Upper lobe of left lung (tissue), 6 donors: ENCODE data around the gene KRT40. TPM values are rescaled to one million over a fixed set of nuclear protein-coding genes. Genes with fewer than 3 reads are reported as not detected.
"Not testable (repeated sequence)": the region's sequence is repeated elsewhere in the genome, so short reads cannot be mapped to it uniquely, and the experiment has no call there.

Experiments used
- ATAC-seq, 2 donors: fragments of 200-7000 bp; cut with Tn5 transposase; one replicate each; pipeline ENCODE4 v1.9.1; 2022; ENCODE audit warnings: mild to moderate bottlenecking in 2 of 2, moderate library complexity in 2 of 2; ENCODE audit not compliant: low FRiP score in 2 of 2
- DNase-seq, 2 donors: peaks; one replicate each; pipeline ENCODE4 v3.0.0-alpha.2; 2019 to 2020
- H3K27ac ChIP-seq, 4 donors: fragments of 200-600 bp; sonication (generic); one replicate each; pipeline ENCODE4 v1.5.1; 2016 to 2019
- H3K27me3 ChIP-seq, 4 donors: fragments of 200-600 bp; sonication (generic); one replicate each; pipeline ENCODE4 v1.5.1; 2017 to 2019
- H3K36me3 ChIP-seq, 4 donors: fragments of 200-600 bp; sonication (generic); one replicate each; pipeline ENCODE4 v1.5.1; 2016 to 2019
- H3K4me1 ChIP-seq, 4 donors: fragments of 200-600 bp; sonication (generic); one replicate each; pipeline ENCODE4 v1.5.1; 2018 to 2019
- H3K4me3 ChIP-seq, 4 donors: fragments of 200-600 bp; sonication (generic); one replicate each; pipeline ENCODE4 v1.5.1; 2017 to 2019; ENCODE audit warnings: mild to moderate bottlenecking in 2 of 4, moderate library complexity in 1 of 4
- H3K9me3 ChIP-seq, 4 donors: fragments of 200-600 bp; sonication (generic); one replicate each; pipeline ENCODE4 v1.5.1; 2018 to 2019
- CTCF ChIP-seq, 6 experiments: fragments of 450-650 bp in 4 of 6; fragments of 200-600 bp in 2 of 6; sonication (generic) in 2 of 6; IDR thresholded peaks; one replicate each; pipeline ENCODE4 v1.5.1; 2016 to 2019; ENCODE audit warnings: antibody characterized with exemption in 6 of 6
- EP300 ChIP-seq, 4 donors: sonication (generic); formaldehyde crosslinking; IDR thresholded peaks; one replicate each; pipeline ENCODE4 v1.5.1; 2017; ENCODE audit warnings: antibody characterized with exemption in 4 of 4, control low read depth in 2 of 4
- POLR2A ChIP-seq, 4 donors: fragments of 450-650 bp; IDR thresholded peaks; one replicate each; pipeline ENCODE4 v1.5.1; 2016 to 2017; ENCODE audit warnings: antibody characterized with exemption in 4 of 4, mild to moderate bottlenecking in 2 of 4
- POLR2AphosphoS5 ChIP-seq, 2 donors: sonication (generic); formaldehyde crosslinking; IDR thresholded peaks; one replicate each; pipeline ENCODE4 v1.5.1; 2017; ENCODE audit warnings: antibody characterized with exemption in 2 of 2
- WGBS, 2 donors: methylation state at CpG; one replicate each; pipeline ENCODE4 v1.1.5; 2017 to 2018; 5-methylcytosine and 5-hydroxymethylcytosine counted together
- total RNA-seq, 6 donors: library from RNA; depleted of rRNA in 4 of 6; stranded (reverse); fragments of >200 nt in 4 of 6; gene quantifications; one replicate each; pipeline versions ENCODE4 v1.1.0 to v1.2.1, GENCODE V29; 2016 to 2021
- donor health status: DM: no; HTN: no; CAD: no; lungs with moderate emphysema.
- donor health status: DM: no; HTN: yes; CAD: no; lungs with severe emphysema.

Gene KRT40
- total RNA-seq, 6 donors from 2014 or later = 0.24 TPM; not detected in 5

- TF ChIP-seq POLR2AphosphoS5 (IDR thresholded peaks at IDR 0.05) (no peak), CTCF (IDR thresholded peaks at IDR 0.05) (no peak), EP300 (IDR thresholded peaks at IDR 0.05) (no peak), POLR2A (IDR thresholded peaks at IDR 0.05) (no peak)
- no peaks in the 10 kb centered on the region for H3K9me3 ChIP-seq
- no peaks in the 10 kb centered on the region for H3K4me1 ChIP-seq
- no peaks in the 10 kb centered on the region for H3K36me3 ChIP-seq
- 89 to 100% methylated on average over 2 to 3 of the region's 3 CpGs for WGBS, 2 donors
- no peaks in the 10 kb centered on the region for H3K27me3 ChIP-seq
- no peak overlapping the region for H3K27ac ChIP-seq
- ATAC-seq (no peak), DNase-seq (no peak)
- no peak overlapping the region for H3K4me3 ChIP-seq
Observed at GRCh38 chr17:41004397-41004796, 20.3 kb upstream of the KRT40 start.

- ATAC-seq (no peak), DNase-seq (no peak)
- Histone ChIP-seq H3K27me3 (no peaks in the 10 kb centered on the region), H3K4me3 (no peak overlapping the region), H3K9me3 (no peaks in the 10 kb centered on the region), H3K4me1 (no peaks in the 10 kb centered on the region), H3K36me3 (no peaks in the 10 kb centered on the region), H3K27ac (no peak overlapping the region)
- no peak for TF ChIP-seq POLR2AphosphoS5 (IDR thresholded peaks at IDR 0.05)
- TF ChIP-seq POLR2A (IDR thresholded peaks at IDR 0.05) = no peak
- TF ChIP-seq CTCF (IDR thresholded peaks at IDR 0.05) = no peak
- no peak for TF ChIP-seq EP300 (IDR thresholded peaks at IDR 0.05)
- WGBS, 2 donors = 64 to 70% methylated on average over 4 of the region's 4 CpGs
Observed at GRCh38 chr17:41003926-41004325, 19.8 kb upstream of the KRT40 start.

DNA sequence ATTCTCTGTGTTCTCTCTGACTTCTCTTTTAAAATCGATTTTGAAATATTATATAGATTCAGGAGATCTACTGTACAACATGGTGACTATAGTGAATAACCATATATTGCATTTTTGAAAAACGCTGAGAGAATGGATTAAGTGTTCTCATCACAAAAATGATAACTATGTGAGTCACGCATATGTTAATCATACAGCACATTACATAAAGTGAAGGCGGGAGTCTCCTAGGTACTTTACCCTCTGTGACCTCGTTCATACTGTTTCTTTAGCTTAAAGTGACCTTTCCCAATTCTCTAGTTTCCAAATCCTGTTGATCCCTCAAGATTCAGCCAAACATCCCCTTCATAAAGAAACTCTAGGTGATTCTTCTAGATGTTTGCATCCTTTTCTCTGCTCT lies 18.7 kb upstream of the KRT40 start:
- Histone ChIP-seq H3K36me3 (no peaks in the 10 kb centered on the region), H3K4me1 (no peaks in the 10 kb centered on the region), H3K27me3 (no peaks in the 10 kb centered on the region), H3K27ac (no peak overlapping the region), H3K9me3 (no peaks in the 10 kb centered on the region), H3K4me3 (no peak overlapping the region)
- TF ChIP-seq CTCF (IDR thresholded peaks at IDR 0.05) = no peak
- no peak for TF ChIP-seq EP300 (IDR thresholded peaks at IDR 0.05)
- TF ChIP-seq POLR2AphosphoS5 (IDR thresholded peaks at IDR 0.05) = no peak
- TF ChIP-seq POLR2A (IDR thresholded peaks at IDR 0.05) = no peak
- 49 to 60% methylated on average over 5 of the region's 5 CpGs for WGBS, 2 donors
- ATAC-seq (no peak), DNase-seq (no peak)

DNA sequence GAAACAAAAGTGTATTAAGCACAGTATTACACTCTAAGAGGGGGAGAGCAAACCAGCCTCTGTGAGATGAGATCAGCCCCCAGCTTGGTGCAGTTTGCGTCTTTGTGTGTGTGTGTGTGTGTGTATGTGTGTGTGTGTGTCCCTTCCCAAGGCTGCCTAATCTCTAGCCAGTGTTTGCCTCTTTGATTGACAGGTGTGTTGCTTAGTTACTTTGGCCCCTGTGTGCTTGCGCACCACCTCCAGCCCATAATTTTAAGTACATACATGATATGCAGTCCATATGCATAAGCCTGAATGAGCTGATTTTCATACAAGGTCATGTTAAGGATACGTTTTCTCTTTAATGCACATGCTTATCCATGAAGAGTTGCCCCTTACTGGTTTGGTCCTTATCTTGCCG lies 17.7 kb upstream of the KRT40 start:
- WGBS, 2 donors = 86 to 87% methylated on average over 4 of the region's 4 CpGs
- TF ChIP-seq POLR2A (IDR thresholded peaks at IDR 0.05) (no peak), EP300 (IDR thresholded peaks at IDR 0.05) (no peak), CTCF (IDR thresholded peaks at IDR 0.05) (no peak)
- Histone ChIP-seq H3K36me3 (no peaks in the 10 kb centered on the region), H3K27me3 (no peaks in the 10 kb centered on the region), H3K4me1 (no peaks in the 10 kb centered on the region), H3K9me3 (no peaks in the 10 kb centered on the region), H3K27ac (no peak overlapping the region), H3K4me3 (no peak overlapping the region)
- no peak for ATAC-seq
- DNase-seq = no peak

DNA sequence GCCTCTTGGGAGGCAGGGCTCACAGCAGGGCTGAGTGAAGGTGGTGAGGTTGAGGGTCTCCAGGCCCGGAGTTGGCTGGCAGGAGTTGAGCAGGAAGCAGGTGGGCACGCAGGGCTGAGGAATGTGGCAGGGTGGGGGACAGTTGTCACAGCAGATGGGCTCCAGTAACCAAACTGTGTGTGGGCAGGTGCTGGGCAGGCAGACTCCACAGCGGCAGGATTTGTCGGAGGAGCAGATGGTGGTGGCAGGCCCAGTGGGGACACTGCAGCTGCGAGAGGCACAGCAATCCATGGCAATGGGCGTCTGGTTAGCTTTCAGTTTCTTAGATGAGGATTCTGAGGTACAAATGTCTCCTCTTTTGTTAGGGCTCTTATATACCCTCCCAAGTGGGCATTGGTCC lies 15.4 kb upstream of the KRT40 start, which contains the start of gene KRTAP3-2:
Gene KRTAP3-2, minus strand, starts transcription at position 344 of the 400 bp plus-strand sequence. Its CDS starts 53 bp downstream, at position 291.
- H3K27me3 ChIP-seq, H3K4me1 ChIP-seq, H3K9me3 ChIP-seq, H3K4me3 ChIP-seq, ATAC-seq, H3K27ac ChIP-seq, H3K36me3 ChIP-seq: not testable (repeated sequence)
- peak in 1 of 2 donors; percentile 10 for DNase-seq
- WGBS, 2 donors = 73 to 90% methylated on average over 2 to 6 of the region's 6 CpGs
